Right cardiac atrium (tissue), 5 donors: Measurements from ENCODE around the gene TMEM179. TPM values are rescaled to one million over a fixed set of nuclear protein-coding genes. Genes with fewer than 3 reads are reported as not detected.
A peak's percentile ranks its signal among the peaks of the same experiment; 100 is the strongest.

Experiments
- ATAC-seq, 2 donors: fragments of 200-7000 bp; cut with Tn5 transposase; one replicate each; pipeline versions ENCODE4 v1.8.0 to v1.9.1; 2020; ENCODE audit warnings: moderate library complexity in 2 of 2, mild to moderate bottlenecking in 1 of 2
- DNase-seq, 3 donors: peaks; one replicate each; pipeline ENCODE4 v3.0.0-alpha.2; 2020
- H3K27ac ChIP-seq: one replicate; pipeline ENCODE4 v1.5.1; 2013; ENCODE audit warnings: mild to moderate bottlenecking, low read length, control low read depth, moderate library complexity
- H3K27me3 ChIP-seq: one replicate; pipeline ENCODE4 v1.6.1; 2013; ENCODE audit not compliant: control insufficient read depth, insufficient read depth
- H3K4me1 ChIP-seq: one replicate; pipeline ENCODE4 v1.6.1; 2013; ENCODE audit warnings: low read length; ENCODE audit not compliant: control insufficient read depth, insufficient read depth
- H3K4me3 ChIP-seq: one replicate; pipeline ENCODE4 v1.5.1; 2013; ENCODE audit warnings: low read length, control low read depth
- H3K9me3 ChIP-seq: one replicate; pipeline ENCODE4 v1.6.1; 2013; ENCODE audit warnings: low read length; ENCODE audit not compliant: control insufficient read depth
- WGBS: extraction: QIAGEN DNeasy Blood & Tissue Kit; methylation state at CpG from one replicate; pipeline ENCODE4 v1.1.7; 2013; 5-methylcytosine and 5-hydroxymethylcytosine counted together
- intact Hi-C, 4 donors: fragments of 100-400 bp; cut with DNase I; formaldehyde crosslinking; loops; one replicate each; pipeline versions ENCODE4 v1.11.0 to v1.14.0; 2022 to 2023
- polyA plus RNA-seq: library from polyadenylated mRNA; stranded (reverse); fragments of 200-250 nt; gene quantifications from one replicate; pipeline ENCODE4 v1.2.3, GENCODE V29; 2013
- total RNA-seq, 4 donors: library from RNA; stranded (reverse); fragmentation: NEBNext Ultra II Directional; extraction: Animal tissue kit (Norgen Biotek cat#: 25700); gene quantifications; one replicate each; pipeline ENCODE4 v1.2.1, GENCODE V29; 2021
- donor health status: healthy with polysubstance abuse.
- donor health status: DM: no; HTN: yes; CAD: no.
- donor health status: DM: no; HTN: no; CAD: no.
- donor health status: DM: no; HTN: yes; CAD: no; lungs with severe emphysema.
- donor health status: DM: yes; HTN: yes; CAD: no.

TMEM179 gene
- total and polyA plus RNA-seq, 5 donors, result 0.57 to 2.2 (median 1.2) TPM

GRCh38 chr14:104577426-104577825 is 27.1 kb downstream of the TMEM179 start:
- no peaks in the 10 kb centered on the region for H3K27me3 ChIP-seq
- ATAC-seq, result no peak
- peaks cover 8% of the 10 kb centered on the region for H3K4me1 ChIP-seq
- H3K27ac ChIP-seq, result no peak overlapping the region
- whole genome bisulfite sequencing, result 64% methylated on average over 12 of the region's 12 CpGs
- no peak overlapping the region for H3K4me3 ChIP-seq
- H3K9me3 ChIP-seq, result no peaks in the 10 kb centered on the region
- peak in 1 of 3 donors; percentile 75 for DNase-seq
- intact Hi-C loops, result no loop called here

- no peaks in the 10 kb centered on the region for H3K9me3 ChIP-seq
- H3K27ac ChIP-seq, result no peak overlapping the region
- no peak for DNase-seq
- no peaks in the 10 kb centered on the region for H3K27me3 ChIP-seq
- ATAC-seq, result no peak
- intact Hi-C loops, result no loop called here
- H3K4me3 ChIP-seq, result no peak overlapping the region
- WGBS, result 34% methylated on average over 9 of the region's 9 CpGs
- peaks cover 8% of the 10 kb centered on the region for H3K4me1 ChIP-seq
Measured at GRCh38 chr14:104576970-104577332, 27.6 kb downstream of the TMEM179 start.

- intact Hi-C loops, result no loop called here
- no peaks in the 10 kb centered on the region for H3K27me3 ChIP-seq
- no peaks in the 10 kb centered on the region for H3K9me3 ChIP-seq
- H3K4me3 ChIP-seq, result no peak overlapping the region
- no peak overlapping the region for H3K27ac ChIP-seq
- DNase-seq, result no peak
- peaks cover 8% of the 10 kb centered on the region for H3K4me1 ChIP-seq
- peak in 1 of 2 donors; percentile 3 for ATAC-seq
- WGBS, result 61% methylated on average over 16 of the region's 16 CpGs
Measured at GRCh38 chr14:104576232-104576969, 28.2 kb downstream of the TMEM179 start.

GRCh38 chr14:104574978-104575583 is 29.5 kb downstream of the TMEM179 start:
- 82% methylated on average over 31 of the region's 31 CpGs for WGBS
- DNase-seq, result no peak
- Histone ChIP-seq H3K9me3 (no peaks in the 10 kb centered on the region), H3K4me1 (peaks cover 8% of the 10 kb centered on the region), H3K27ac (no peak overlapping the region), H3K4me3 (no peak overlapping the region), H3K27me3 (no peaks in the 10 kb centered on the region)
- no peak for ATAC-seq
- intact Hi-C loops, result no loop called here

GRCh38 chr14:104574536-104574935 is 30.0 kb downstream of the TMEM179 start:
- WGBS, result 71% methylated on average over 14 of the region's 14 CpGs
- Histone ChIP-seq H3K9me3 (no peaks in the 10 kb centered on the region), H3K27me3 (no peaks in the 10 kb centered on the region), H3K27ac (no peak overlapping the region), H3K4me3 (no peak overlapping the region), H3K4me1 (peaks cover 8% of the 10 kb centered on the region)
- no peak for DNase-seq
- no peak for ATAC-seq
- intact Hi-C loops, result no loop called here

DNA sequence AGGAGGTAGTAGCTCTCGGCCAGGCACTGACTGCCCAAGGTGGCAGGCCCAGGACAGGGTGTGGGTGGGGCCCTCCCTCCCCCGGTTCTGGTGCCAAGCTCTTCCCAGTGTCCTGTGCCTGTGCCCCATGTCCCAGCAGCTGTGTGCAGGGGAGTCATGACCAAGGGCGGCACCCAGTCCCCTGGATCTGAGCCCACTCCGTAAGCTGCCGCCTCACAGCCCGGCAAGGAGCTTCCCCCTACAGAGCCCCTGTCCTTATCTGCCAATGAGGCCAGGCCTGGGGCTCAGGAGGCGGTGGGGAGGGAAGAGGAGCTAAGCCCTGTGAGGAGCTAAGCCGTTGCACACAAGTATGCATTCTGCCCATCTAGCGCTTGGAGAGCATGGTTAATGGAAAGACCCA is 30.6 kb downstream of the TMEM179 start:
- ATAC-seq (peak; percentile 22 to 46), DNase-seq (peak in 1 of 3 donors; percentile 42)
- H3K27ac ChIP-seq, result no peak overlapping the region
- intact Hi-C loops, result no loop called here
- WGBS, result 38% methylated on average over 9 of the region's 9 CpGs
- H3K9me3 ChIP-seq, result no peaks in the 10 kb centered on the region
- H3K4me1 ChIP-seq, result peaks cover 5% of the 10 kb centered on the region
- H3K4me3 ChIP-seq, result no peak overlapping the region
- no peaks in the 10 kb centered on the region for H3K27me3 ChIP-seq

DNA sequence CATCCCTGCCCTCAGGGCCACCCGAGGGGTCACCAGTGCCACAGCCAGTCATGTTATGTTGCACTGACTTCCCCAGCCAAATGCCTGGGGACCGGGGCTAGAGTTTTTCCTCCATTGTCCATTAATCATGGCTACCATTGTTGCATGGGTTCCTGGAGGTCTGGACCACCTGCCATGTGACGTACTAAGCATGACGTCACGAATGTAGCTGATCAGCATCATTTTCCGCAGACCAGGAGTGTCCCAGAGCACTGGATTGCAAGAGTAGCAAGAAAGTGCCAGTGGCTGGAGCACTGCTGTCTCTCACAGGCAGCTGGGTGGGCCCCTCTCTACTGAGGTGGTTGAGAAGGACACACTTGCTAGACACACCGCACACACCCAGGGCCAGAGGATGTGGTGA is 31.9 kb downstream of the TMEM179 start:
- intact Hi-C loops, result no loop called here
- DNase-seq (no peak), ATAC-seq (no peak)
- WGBS, result 86% methylated on average over 7 of the region's 7 CpGs
- no peak overlapping the region for H3K4me3 ChIP-seq
- H3K4me1 ChIP-seq, result no peaks in the 10 kb centered on the region
- H3K27me3 ChIP-seq, result no peaks in the 10 kb centered on the region
- H3K9me3 ChIP-seq, result no peaks in the 10 kb centered on the region
- H3K27ac ChIP-seq, result no peak overlapping the region

DNA sequence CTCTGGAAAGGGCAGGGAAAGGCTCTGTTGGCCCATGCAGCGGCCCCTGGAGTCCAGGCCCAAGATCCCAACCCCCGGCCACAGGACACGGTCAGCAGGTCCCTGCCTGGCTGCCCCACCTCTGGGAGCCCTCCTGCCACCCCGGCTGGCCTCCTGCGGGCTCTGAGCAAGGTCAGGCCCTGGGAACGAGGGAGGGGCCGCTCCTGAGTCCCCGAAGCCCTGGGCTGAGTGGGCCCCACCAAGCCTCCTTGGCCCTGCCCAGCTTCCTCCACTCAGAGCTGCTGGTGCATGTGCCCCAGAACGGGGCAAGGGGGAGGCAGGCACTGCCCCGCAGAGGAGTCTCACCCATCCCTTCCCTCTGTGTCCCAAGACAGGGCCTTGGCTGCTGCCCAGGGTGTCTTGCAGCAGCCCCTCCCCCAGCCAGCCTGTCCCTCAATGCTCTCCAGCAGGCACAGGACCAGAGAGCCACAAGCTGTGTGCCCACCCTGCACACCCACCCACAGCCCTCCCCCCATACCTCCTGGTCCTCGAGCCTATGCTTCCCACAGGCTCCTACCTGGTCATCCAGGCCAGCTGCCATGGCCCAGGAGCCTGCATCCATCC is 32.4 kb downstream of the TMEM179 start:
- Histone ChIP-seq H3K27ac (no peak overlapping the region), H3K4me3 (no peak overlapping the region), H3K9me3 (no peaks in the 10 kb centered on the region), H3K4me1 (no peaks in the 10 kb centered on the region), H3K27me3 (no peaks in the 10 kb centered on the region)
- ATAC-seq (peak in 1 of 2 donors; percentile 10), DNase-seq (peak in 1 of 3 donors; percentile 73)
- intact Hi-C loops, result no loop called here
- 65% methylated on average over 11 of the region's 11 CpGs for WGBS

DNA sequence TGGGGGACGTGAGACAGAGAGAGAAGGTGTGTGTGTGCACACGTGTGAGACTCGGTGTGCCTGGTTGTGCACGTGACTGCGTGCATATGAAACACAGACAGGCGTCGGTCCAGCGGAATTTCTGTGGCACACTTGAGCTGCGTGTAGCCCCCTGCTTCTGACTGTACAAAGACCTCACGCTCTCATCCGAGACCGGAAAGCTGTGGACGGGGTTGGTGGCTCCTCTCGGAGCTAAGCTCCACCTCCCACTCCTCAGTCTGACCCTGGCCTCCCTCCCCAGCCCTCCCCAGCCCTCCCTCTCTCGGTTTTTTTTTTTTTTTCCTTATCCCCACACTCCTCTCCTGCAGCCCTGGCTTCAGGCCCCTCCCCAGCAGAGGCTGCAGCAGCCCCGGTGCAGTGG is 33.3 kb downstream of the TMEM179 start:
- Histone ChIP-seq H3K4me1 (no peaks in the 10 kb centered on the region), H3K9me3 (no peaks in the 10 kb centered on the region), H3K27ac (no peak overlapping the region), H3K27me3 (no peaks in the 10 kb centered on the region), H3K4me3 (no peak overlapping the region)
- intact Hi-C loops, result no loop called here
- ATAC-seq (no peak), DNase-seq (no peak)
- 54% methylated on average over 16 of the region's 16 CpGs for WGBS

DNA sequence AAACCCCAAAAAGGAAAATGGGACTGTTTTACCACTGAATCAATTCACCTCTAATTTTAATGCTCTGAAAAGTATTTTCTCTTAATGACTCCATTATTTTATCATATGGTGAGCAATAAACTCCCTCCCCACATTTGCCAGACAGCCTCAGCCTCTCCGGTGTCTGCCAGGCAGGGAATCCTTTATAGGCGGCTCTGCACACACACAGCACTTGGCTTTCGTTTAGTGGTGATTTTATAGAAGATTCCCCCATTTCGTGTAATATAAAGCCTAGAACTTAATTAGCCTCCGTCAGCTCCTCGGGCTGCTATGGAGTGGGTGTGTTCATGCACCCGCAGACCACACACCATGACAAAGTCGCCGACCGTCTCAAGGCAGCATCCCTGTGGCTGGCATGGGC is 35.1 kb downstream of the TMEM179 start:
- DNase-seq (no peak), ATAC-seq (no peak)
- no peaks in the 10 kb centered on the region for H3K4me1 ChIP-seq
- WGBS, result 63% methylated on average over 10 of the region's 10 CpGs
- no peaks in the 10 kb centered on the region for H3K9me3 ChIP-seq
- no peaks in the 10 kb centered on the region for H3K27me3 ChIP-seq
- intact Hi-C loops, result loop anchor here in 3 of 4 donors (5.0 to 10.0 kb wide), 3 partner anchors 432 to 495 kb away; partner anchors contain the start of genes ASPG (in 1 of the 3) and KIF26A (in 1 of the 3)
- H3K4me3 ChIP-seq, result no peak overlapping the region
- H3K27ac ChIP-seq, result no peak overlapping the region

GRCh38 chr14:104568620-104569019 is 36.0 kb downstream of the TMEM179 start:
- DNase-seq (no peak), ATAC-seq (no peak)
- H3K4me1 ChIP-seq, result no peaks in the 10 kb centered on the region
- intact Hi-C loops, result loop anchor here in 3 of 4 donors (5.0 to 10.0 kb wide), 3 partner anchors 431 to 494 kb away; partner anchors contain the start of genes ASPG (in 1 of the 3) and KIF26A (in 1 of the 3)
- H3K9me3 ChIP-seq, result no peaks in the 10 kb centered on the region
- no peak overlapping the region for H3K27ac ChIP-seq
- H3K4me3 ChIP-seq, result no peak overlapping the region
- no peaks in the 10 kb centered on the region for H3K27me3 ChIP-seq
- 78% methylated on average over 11 of the region's 11 CpGs for WGBS
